Cardiac fibroblast (primary cell): ENCODE data around the gene MEI1.

Experiments
- DNase-seq, 2 donors: peaks; one replicate each; pipeline versions ENCODE4 v3.0.0 to v3.0.0-alpha.2; 2010; ENCODE audit warnings: low read depth in 2 of 2
- H3K4me3 ChIP-seq, 2 donors: replicated peaks in 1 of 2; 1 replicate in 1 of 2; 2 replicates in 1 of 2; pipeline ENCODE4 v1.5.1; 2011; ENCODE audit warnings: low read depth in 2 of 2, low read length in 2 of 2, mild to moderate bottlenecking in 2 of 2, moderate library complexity in 1 of 2
- TF ChIP-seq, protein P1 (sequence below): IDR thresholded peaks from one replicate; pipeline ENCODE4 v1.5.1; 2011; ENCODE audit warnings: low read depth, mild to moderate bottlenecking, low read length, inconsistent platforms

Gene MEI1

DNA sequence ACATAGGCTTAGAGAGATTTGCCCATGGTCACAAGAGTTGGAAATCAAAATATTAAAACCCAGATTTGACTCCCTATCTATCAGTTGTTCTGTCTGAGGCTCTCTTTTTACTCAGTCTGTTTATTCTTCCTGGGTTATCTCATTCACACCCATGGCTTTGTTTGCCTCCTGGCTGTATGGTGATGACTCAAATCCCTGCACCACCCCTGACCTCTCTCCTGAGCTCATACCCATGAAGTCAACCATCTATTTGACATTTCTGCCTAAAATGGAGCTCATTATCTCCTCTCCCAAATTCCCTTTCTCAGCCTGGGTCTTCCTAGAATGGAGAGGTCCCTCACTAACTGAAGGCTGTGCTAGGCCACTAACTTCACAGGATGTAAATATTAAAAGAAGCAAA is 73.3 kb downstream of the MEI1 start:
- no peak overlapping the region for H3K4me3 ChIP-seq
- TF ChIP-seq, protein P1, sequence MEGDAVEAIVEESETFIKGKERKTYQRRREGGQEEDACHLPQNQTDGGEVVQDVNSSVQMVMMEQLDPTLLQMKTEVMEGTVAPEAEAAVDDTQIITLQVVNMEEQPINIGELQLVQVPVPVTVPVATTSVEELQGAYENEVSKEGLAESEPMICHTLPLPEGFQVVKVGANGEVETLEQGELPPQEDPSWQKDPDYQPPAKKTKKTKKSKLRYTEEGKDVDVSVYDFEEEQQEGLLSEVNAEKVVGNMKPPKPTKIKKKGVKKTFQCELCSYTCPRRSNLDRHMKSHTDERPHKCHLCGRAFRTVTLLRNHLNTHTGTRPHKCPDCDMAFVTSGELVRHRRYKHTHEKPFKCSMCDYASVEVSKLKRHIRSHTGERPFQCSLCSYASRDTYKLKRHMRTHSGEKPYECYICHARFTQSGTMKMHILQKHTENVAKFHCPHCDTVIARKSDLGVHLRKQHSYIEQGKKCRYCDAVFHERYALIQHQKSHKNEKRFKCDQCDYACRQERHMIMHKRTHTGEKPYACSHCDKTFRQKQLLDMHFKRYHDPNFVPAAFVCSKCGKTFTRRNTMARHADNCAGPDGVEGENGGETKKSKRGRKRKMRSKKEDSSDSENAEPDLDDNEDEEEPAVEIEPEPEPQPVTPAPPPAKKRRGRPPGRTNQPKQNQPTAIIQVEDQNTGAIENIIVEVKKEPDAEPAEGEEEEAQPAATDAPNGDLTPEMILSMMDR, result no peak
- DNase-seq, result no peak

DNA sequence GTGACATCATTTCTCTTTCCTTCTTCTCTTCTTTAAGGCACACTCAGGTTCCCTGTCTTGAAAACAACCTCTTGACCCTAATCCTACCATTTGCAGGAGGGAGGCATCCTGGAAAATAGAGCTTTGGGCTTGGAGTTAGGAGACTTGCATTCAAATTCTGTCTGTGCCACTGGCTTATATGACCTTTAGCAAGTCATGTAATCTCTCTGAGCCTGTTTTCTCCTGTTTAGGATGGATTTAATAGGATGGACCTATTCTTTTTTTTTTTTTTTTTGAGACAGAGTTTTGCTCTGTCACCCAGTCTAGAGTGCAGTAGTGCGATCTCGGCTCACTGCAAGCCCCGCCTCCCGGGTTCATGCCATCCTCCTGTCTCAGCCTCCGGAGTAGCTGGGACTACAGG is 76.0 kb downstream of the MEI1 start:
- TF ChIP-seq, protein P1, result no peak
- DNase-seq, result no peak

DNA sequence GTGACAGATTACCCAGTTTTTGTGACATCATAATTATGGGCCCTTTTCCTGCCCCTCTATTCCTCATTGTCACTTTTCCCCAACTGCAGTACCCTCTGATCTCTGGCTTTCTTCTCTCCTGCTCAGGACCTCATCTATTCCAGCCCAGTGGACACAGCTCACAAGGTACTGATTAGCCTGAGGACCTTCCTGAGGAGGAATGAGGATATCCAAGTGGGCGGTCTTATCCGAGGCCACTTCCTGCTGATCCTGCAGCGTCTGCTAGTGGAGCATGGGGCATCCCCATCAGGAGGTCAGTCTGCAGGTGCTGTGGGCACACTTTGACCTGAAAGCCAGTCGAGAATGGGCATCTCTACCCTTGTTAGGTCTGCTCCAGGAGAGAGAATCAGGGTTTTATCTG is 76.7 kb downstream of the MEI1 start:
- no peak overlapping the region for H3K4me3 ChIP-seq
- no peak for DNase-seq
- TF ChIP-seq, protein P1, result no peak

More for the DNA sequence above, 76.0 kb downstream of the MEI1 start:
- H3K4me3 ChIP-seq, result no peak overlapping the region

DNA sequence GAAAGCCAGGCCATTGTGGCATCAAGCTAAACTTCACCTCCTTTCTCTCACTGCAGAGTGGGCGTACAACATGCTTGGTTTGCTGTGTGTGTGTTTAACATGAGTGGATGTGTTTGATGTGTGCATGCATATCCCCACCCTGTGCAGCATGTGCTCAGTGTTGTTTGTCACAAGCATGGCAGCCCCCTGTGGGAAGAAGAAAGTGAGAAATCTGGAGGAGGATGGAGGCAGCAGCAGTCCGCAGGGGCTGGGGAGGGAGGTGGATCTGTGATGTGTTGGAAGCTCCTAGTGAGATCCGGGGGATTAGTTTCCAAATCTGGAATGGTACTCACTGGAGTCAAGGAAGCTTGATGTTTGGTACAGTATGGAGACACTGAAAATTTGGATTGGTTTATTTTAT is 77.1 kb downstream of the MEI1 start:
- TF ChIP-seq, protein P1, result no peak
- no peak overlapping the region for H3K4me3 ChIP-seq
- DNase-seq, result no peak

DNA sequence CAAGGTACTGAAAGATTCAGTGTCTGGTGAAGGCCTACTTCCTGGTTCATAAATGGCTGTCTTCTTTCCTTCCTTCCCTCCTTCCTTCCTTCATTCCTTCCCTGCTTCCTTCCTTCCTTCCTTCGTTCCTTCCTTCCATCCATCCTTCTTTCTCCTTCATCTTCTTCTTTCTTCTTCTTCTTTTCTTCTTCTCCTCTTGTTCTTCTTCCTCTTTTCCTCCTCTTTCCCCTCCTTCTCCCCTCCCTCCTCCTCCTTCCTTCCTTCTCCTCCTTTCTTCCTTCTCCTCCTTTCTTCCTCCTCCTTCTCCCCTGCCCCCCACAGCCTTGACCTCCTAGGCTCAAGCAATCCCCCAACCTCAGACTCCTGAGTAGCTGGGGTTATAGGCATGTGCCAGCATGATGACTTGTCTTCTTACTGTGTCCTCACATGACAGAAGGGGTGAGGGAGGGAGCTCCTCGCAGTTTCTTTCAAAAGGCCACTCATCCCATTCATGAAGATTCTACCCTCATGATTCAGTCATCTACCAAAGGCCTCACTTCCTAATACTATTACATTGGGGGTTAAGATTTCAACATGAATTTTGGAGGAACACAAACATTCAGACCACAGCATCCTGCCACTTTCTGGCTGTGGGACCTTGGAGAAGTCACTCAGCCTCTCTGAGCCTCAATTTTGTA is 78.6 kb downstream of the MEI1 start:
- peak in 1 of 2 donors; percentile 23 for DNase-seq
- TF ChIP-seq, protein P1, result no peak
- no peak overlapping the region for H3K4me3 ChIP-seq

DNA sequence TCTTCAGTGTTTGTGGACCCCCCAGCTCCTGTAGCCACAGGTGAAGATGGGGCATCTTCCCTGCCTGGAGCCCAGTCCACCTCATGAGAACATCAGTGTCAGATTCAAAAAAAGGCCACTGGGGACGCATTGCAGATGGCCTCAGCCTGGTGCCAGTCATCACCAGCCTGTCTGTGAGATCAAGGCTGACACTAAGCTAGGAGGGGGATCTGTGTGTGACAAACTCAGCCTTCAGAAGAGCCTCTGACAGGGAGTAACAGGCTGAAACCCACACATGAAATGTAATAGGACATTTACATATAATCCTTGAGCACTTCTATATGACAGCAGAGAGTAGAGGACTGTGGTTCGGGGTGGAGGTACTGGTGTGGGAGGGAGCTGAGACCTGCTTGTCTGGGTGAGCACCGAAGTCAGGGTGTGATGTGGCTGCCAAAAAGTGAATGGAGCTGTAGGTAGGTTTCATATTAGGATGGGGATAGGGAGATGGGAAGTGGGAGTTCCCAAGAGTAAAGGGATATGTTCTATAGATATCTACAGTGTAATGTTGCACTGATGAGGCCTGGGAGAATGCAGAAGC is 80.7 kb downstream of the MEI1 start:
- TF ChIP-seq, protein P1, result no peak
- DNase-seq, result no peak
- no peak overlapping the region for H3K4me3 ChIP-seq
